ENCODE measurements around the gene MILR1.

The MILR1 gene

GRCh38 chr17:64470625-64471024, 21.7 kb downstream of the MILR1 start:
- no peak for TF ChIP-seq HDGF (IDR thresholded peaks at IDR 0.05; ENCODE audit: borderline replicate concordance)
- DNase-seq (ENCODE audit: extremely low spot score): no peak
- POLR2A ChIA-PET: interaction anchor here (0.7 kb wide), 1 partner anchor 36 kb away, joined by 3 read pairs; the partner anchor contains the start of genes CEP95 and DDX5
- CTCF ChIA-PET: no interaction called here

DNA sequence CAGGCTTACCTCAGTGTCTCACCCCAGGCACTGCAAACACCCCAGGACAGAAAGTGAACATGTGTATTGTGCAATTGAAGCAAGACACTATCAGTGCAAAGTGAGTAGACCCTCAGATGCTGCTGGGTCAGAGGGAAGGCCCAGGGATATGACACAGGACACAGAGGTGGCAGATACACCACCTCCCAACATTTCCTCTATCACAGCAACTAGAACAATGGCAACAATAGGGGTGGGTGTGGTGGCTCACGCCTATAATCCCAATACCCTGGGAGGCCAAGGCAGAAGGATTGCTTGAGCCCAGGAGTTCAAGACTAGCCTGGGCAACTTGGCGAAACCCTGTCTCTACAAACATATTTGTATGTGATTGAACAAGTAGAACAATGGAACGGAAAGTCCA, 22.5 kb downstream of the MILR1 start:
- ChIA-PET CTCF (no interaction called here), POLR2A (no interaction called here)
- TF ChIP-seq BHLHE40 (IDR thresholded peaks at IDR 0.05; ENCODE audit: borderline replicate concordance) (no peak), ARNT (IDR thresholded peaks at IDR 0.05) (no peak), HDGF (IDR thresholded peaks at IDR 0.05; ENCODE audit: borderline replicate concordance) (no peak), PKNOX1 (IDR thresholded peaks at IDR 0.05) (no peak), L3MBTL2 (conservative IDR thresholded peaks at IDR 0.05) (no peak), NFRKB (IDR thresholded peaks at IDR 0.05) (no peak), SP1 (IDR thresholded peaks at IDR 0.05) (no peak), FOXK2 (IDR thresholded peaks at IDR 0.05) (no peak), ZNF384 (IDR thresholded peaks at IDR 0.05) (no peak), FOXM1 (IDR thresholded peaks at IDR 0.05; ENCODE audit: borderline replicate concordance) (no peak), CTBP1 (IDR thresholded peaks at IDR 0.05; ENCODE audit: borderline replicate concordance) (no peak), ELF4 (IDR thresholded peaks at IDR 0.05) (no peak), TARDBP (IDR thresholded peaks at IDR 0.05) (no peak), FOXA1 (IDR thresholded peaks at IDR 0.05) (no peak), LEF1 (IDR thresholded peaks at IDR 0.05; ENCODE audit: borderline replicate concordance) (no peak)
- DNase-seq (ENCODE audit: extremely low spot score): no peak

GRCh38 chr17:64472564-64472963, 23.6 kb downstream of the MILR1 start:
- ChIA-PET POLR2A (no interaction called here), CTCF (no interaction called here)
- DNase-seq (ENCODE audit: extremely low spot score): no peak
- no peak for TF ChIP-seq HDGF (IDR thresholded peaks at IDR 0.05; ENCODE audit: borderline replicate concordance)
- no peak for TF ChIP-seq SUZ12 (IDR thresholded peaks at IDR 0.05)
- no peak for TF ChIP-seq CTBP1 (IDR thresholded peaks at IDR 0.05; ENCODE audit: borderline replicate concordance)
- TF ChIP-seq ELF4 (IDR thresholded peaks at IDR 0.05): no peak
- TF ChIP-seq L3MBTL2 (conservative IDR thresholded peaks at IDR 0.05): no peak
- no peak for TF ChIP-seq FOXK2 (IDR thresholded peaks at IDR 0.05)
- TF ChIP-seq LEF1 (IDR thresholded peaks at IDR 0.05; ENCODE audit: borderline replicate concordance): no peak
- no peak for TF ChIP-seq NFRKB (IDR thresholded peaks at IDR 0.05)
- no peak for TF ChIP-seq TARDBP (IDR thresholded peaks at IDR 0.05)
- no peak for TF ChIP-seq FOXA1 (IDR thresholded peaks at IDR 0.05)
- TF ChIP-seq SP1 (IDR thresholded peaks at IDR 0.05): no peak
- TF ChIP-seq PKNOX1 (IDR thresholded peaks at IDR 0.05): no peak
- no peak for TF ChIP-seq FOXM1 (IDR thresholded peaks at IDR 0.05; ENCODE audit: borderline replicate concordance)

- no peak for DNase-seq (ENCODE audit: extremely low spot score)
- TF ChIP-seq L3MBTL2 (conservative IDR thresholded peaks at IDR 0.05) (no peak), FOXA1 (IDR thresholded peaks at IDR 0.05) (no peak), TARDBP (IDR thresholded peaks at IDR 0.05) (no peak), SP1 (IDR thresholded peaks at IDR 0.05) (no peak), ZNF384 (IDR thresholded peaks at IDR 0.05) (no peak)
- CTCF ChIA-PET: interaction anchor here (1.0 to 1.4 kb wide), 2 partner anchors 15 to 19 kb away, joined by 4 to 5 read pairs; partner anchors contain the start of gene POLG2
- POLR2A ChIA-PET: interaction anchor here (1.1 kb wide), 1 partner anchor 29 kb away, joined by 3 read pairs; the partner anchor contains the start of genes CEP95 and DDX5
Observed at GRCh38 chr17:64477849-64478248, 28.9 kb downstream of the MILR1 start.

- TF ChIP-seq SP1 (IDR thresholded peaks at IDR 0.05): no peak
- no peak for TF ChIP-seq SUZ12 (IDR thresholded peaks at IDR 0.05)
- TF ChIP-seq HDGF (IDR thresholded peaks at IDR 0.05; ENCODE audit: borderline replicate concordance): no peak
- TF ChIP-seq ZNF384 (IDR thresholded peaks at IDR 0.05): no peak
- no peak for TF ChIP-seq ARNT (IDR thresholded peaks at IDR 0.05)
- ChIA-PET POLR2A (interaction anchor here (1.4 kb wide), 1 partner anchor 25 kb away, joined by 8 read pairs; the partner anchor contains the start of genes CEP95 and DDX5), CTCF (interaction anchor here (1.6 kb wide), 1 partner anchor 10 kb away, joined by 14 read pairs; no protein-coding TSS in a partner anchor)
- DNase-seq (ENCODE audit: extremely low spot score): no peak
Observed at GRCh38 chr17:64480951-64481350, 32.0 kb downstream of the MILR1 start.

DNA sequence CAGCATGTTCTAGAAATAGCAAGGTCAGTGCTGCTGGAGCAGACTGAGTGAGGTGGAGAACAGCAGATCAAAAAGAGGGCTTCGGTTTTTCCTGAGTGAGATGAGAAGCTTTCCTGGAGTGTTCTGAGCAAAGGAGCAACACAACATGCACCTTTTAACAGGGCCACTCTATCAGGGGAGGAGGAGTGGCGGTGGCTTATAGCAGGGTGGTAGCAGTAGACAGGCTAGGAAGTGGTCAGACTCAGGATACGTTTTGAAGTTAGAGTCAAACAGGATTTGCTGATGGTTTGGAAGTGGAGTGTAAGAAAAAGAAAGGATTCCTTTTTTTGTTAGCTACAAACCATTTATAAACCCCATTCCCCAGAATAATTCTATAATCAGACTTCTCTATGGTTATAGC, 35.5 kb downstream of the MILR1 start:
- ChIA-PET CTCF (no interaction called here), POLR2A (interaction anchor here (1.1 kb wide), 1 partner anchor 22 kb away, joined by 6 read pairs; the partner anchor contains the start of genes CEP95 and DDX5)
- no peak for TF ChIP-seq LEF1 (IDR thresholded peaks at IDR 0.05; ENCODE audit: borderline replicate concordance)
- no peak for TF ChIP-seq PKNOX1 (IDR thresholded peaks at IDR 0.05)
- TF ChIP-seq SP1 (IDR thresholded peaks at IDR 0.05): no peak
- no peak for TF ChIP-seq SUZ12 (IDR thresholded peaks at IDR 0.05)
- no peak for TF ChIP-seq FOXA1 (IDR thresholded peaks at IDR 0.05)
- TF ChIP-seq ZNF384 (IDR thresholded peaks at IDR 0.05): no peak
- no peak for TF ChIP-seq L3MBTL2 (conservative IDR thresholded peaks at IDR 0.05)
- TF ChIP-seq HDGF (IDR thresholded peaks at IDR 0.05; ENCODE audit: borderline replicate concordance): no peak
- no peak for TF ChIP-seq TARDBP (IDR thresholded peaks at IDR 0.05)
- no peak for DNase-seq (ENCODE audit: extremely low spot score)

DNA sequence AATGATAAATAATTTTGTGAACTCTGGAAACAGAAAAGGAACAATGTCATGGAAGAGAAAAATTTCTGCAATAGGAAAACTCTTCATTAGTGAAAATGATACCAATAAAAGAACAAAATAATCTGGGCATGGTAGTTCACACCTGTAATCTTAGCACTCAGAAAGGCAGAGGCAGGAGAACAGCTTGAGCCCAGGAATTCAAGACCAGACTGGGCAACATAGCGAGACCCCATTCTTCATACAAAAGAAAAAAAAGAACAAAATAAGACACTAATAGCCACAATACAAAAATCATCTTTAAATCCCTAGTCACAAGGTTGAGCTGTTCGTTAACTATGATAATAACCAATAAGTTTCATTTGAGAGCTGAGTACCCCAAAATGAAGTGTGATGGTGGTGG, 39.4 kb downstream of the MILR1 start:
- no peak for TF ChIP-seq SUZ12 (IDR thresholded peaks at IDR 0.05)
- ChIA-PET POLR2A (interaction anchor here (4.1 kb wide), 1 partner anchor 18 kb away, joined by 28 read pairs; the partner anchor contains the start of genes CEP95 and DDX5), CTCF (interaction anchor here (0.7 kb wide), 1 partner anchor 46 kb away, joined by 3 read pairs; no protein-coding TSS in a partner anchor)

More for the DNA sequence above, 39.4 kb downstream of the MILR1 start:
- no peak for DNase-seq (ENCODE audit: extremely low spot score)

Measured in HEK293T (cell line).